CD14-positive monocyte (primary cell): ENCODE data around the gene SNX2. TPM values are rescaled to one million over a fixed set of nuclear protein-coding genes. Genes with fewer than 3 reads are reported as not detected.

ENCODE experiments used
- DNase-seq, 3 donors: peaks; one replicate each; pipeline ENCODE4 v3.0.0-alpha.2; 2011 to 2022
- H2AFZ ChIP-seq: 2 replicates; pipeline ENCODE4 v1.6.0; 2012; ENCODE audit warnings: mild to moderate bottlenecking, low read depth, low read length, inconsistent platforms; ENCODE audit not compliant: insufficient read depth, poor library complexity, severe bottlenecking
- H3K27ac ChIP-seq, 2 donors: 1 replicate in 1 of 2; 2 replicates in 1 of 2; pipeline ENCODE4 v1.5.1; 2012 to 2013; ENCODE audit warnings: low read length in 2 of 2, control low read depth in 1 of 2, inconsistent platforms in 1 of 2, low read depth in 1 of 2, mild to moderate bottlenecking in 1 of 2
- H3K27me3 ChIP-seq, 2 donors: one replicate each; pipeline versions ENCODE4 v1.6.0 to v1.6.1; 2011 to 2013; ENCODE audit warnings: low read length in 2 of 2; ENCODE audit not compliant: control insufficient read depth in 2 of 2, insufficient read depth in 2 of 2
- H3K36me3 ChIP-seq, 2 donors: replicated peaks in 1 of 2; 1 replicate in 1 of 2; 2 replicates in 1 of 2; pipeline versions ENCODE4 v1.5.1 to v1.6.1; 2012 to 2013; ENCODE audit warnings: low read length in 2 of 2, control low read depth in 1 of 2, inconsistent platforms in 1 of 2, mild to moderate bottlenecking in 1 of 2; ENCODE audit not compliant: insufficient read depth in 2 of 2, control insufficient read depth in 1 of 2
- H3K4me1 ChIP-seq, 2 donors: 1 replicate in 1 of 2; 2 replicates in 1 of 2; pipeline versions ENCODE4 v1.5.1 to v1.6.1; 2012 to 2013; ENCODE audit warnings: low read length in 2 of 2, control low read depth in 1 of 2, inconsistent platforms in 1 of 2, mild to moderate bottlenecking in 1 of 2, moderate library complexity in 1 of 2; ENCODE audit not compliant: insufficient read depth in 2 of 2, control insufficient read depth in 1 of 2
- H3K4me2 ChIP-seq: replicated peaks from 2 replicates; pipeline ENCODE3; 2012; ENCODE audit warnings: low read length, moderate library complexity, mild to moderate bottlenecking; ENCODE audit not compliant: poor library complexity, severe bottlenecking; ENCODE audit errors: extremely low read depth
- H3K4me3 ChIP-seq, 3 experiments: fragments of 200-600 bp in 1 of 3; sonication (generic) in 1 of 3; replicated peaks in 1 of 3; 1 replicate in 2 of 3; 2 replicates in 1 of 3; pipeline ENCODE4 v1.5.1; 2011 to 2013; ENCODE audit warnings: low read length in 3 of 3, mild to moderate bottlenecking in 3 of 3, control low read depth in 2 of 3, low read depth in 2 of 3, inconsistent platforms in 1 of 3, moderate library complexity in 1 of 3
- H3K79me2 ChIP-seq: 2 replicates; pipeline ENCODE4 v1.6.0; 2012; ENCODE audit warnings: mild to moderate bottlenecking, control low read depth, inconsistent platforms, low read length, moderate library complexity; ENCODE audit not compliant: insufficient read depth
- H3K9ac ChIP-seq: 2 replicates; pipeline ENCODE4 v1.6.0; 2017; ENCODE audit warnings: low read length, mild to moderate bottlenecking; ENCODE audit not compliant: insufficient read depth, poor library complexity, severe bottlenecking
- H3K9me3 ChIP-seq, 2 donors: replicated peaks in 1 of 2; 1 replicate in 1 of 2; 2 replicates in 1 of 2; pipeline versions ENCODE4 v1.5.1 to v1.6.1; 2012 to 2013; ENCODE audit warnings: low read length in 2 of 2, control low read depth in 1 of 2; ENCODE audit not compliant: control insufficient read depth in 1 of 2, insufficient read depth in 1 of 2
- H4K20me1 ChIP-seq: 2 replicates; pipeline ENCODE4 v1.6.0; 2012; ENCODE audit warnings: mild to moderate bottlenecking, low read length, control low read depth, moderate library complexity; ENCODE audit not compliant: insufficient read depth
- H3K27ac Mint-ChIP-seq, 7 donors: one replicate each; pipeline ENCODE4 v1.8.0; 2020; ENCODE audit warnings: mild to moderate bottlenecking in 7 of 7, mixed read lengths in 7 of 7, moderate library complexity in 6 of 7, inconsistent platforms in 2 of 7
- H3K27me3 Mint-ChIP-seq, 3 donors: one replicate each; pipeline ENCODE4 v1.8.0; 2021 to 2022; ENCODE audit warnings: low read depth in 3 of 3, mild to moderate bottlenecking in 3 of 3, mixed read lengths in 3 of 3, moderate library complexity in 3 of 3, inconsistent platforms in 1 of 3
- H3K36me3 Mint-ChIP-seq, 2 donors: one replicate each; pipeline ENCODE4 v1.8.0; 2020; ENCODE audit warnings: mixed read lengths in 2 of 2, inconsistent platforms in 1 of 2, mild to moderate bottlenecking in 1 of 2
- H3K4me1 Mint-ChIP-seq: one replicate; pipeline ENCODE4 v1.8.0; 2020; ENCODE audit warnings: mild to moderate bottlenecking, mixed read lengths
- H3K4me3 Mint-ChIP-seq, 2 donors: one replicate each; pipeline ENCODE4 v1.8.0; 2020; ENCODE audit warnings: mild to moderate bottlenecking in 2 of 2, mixed read lengths in 2 of 2, moderate library complexity in 1 of 2
- H3K9me3 Mint-ChIP-seq, 7 donors: one replicate each; pipeline ENCODE4 v1.8.0; 2020 to 2022; ENCODE audit warnings: mixed read lengths in 7 of 7, mild to moderate bottlenecking in 6 of 7, moderate library complexity in 6 of 7, inconsistent platforms in 2 of 7
- WGBS: methylation state at CpG from one replicate; pipeline ENCODE4 v1.1.5; 2013; ENCODE audit warnings: missing lambda C conversion rate; ENCODE audit not compliant: insufficient coverage; 5-methylcytosine and 5-hydroxymethylcytosine counted together
- intact Hi-C, 2 donors: fragments of 100-400 bp; cut with micrococcal nuclease; formaldehyde crosslinking; loops; one replicate each; pipeline versions ENCODE4 v1.15.0 to v1.15.1; 2023
- polyA plus RNA-seq, 3 donors: library from polyadenylated mRNA; depleted of rRNA in 1 of 3; unstranded in 2 of 3; stranded (reverse) in 1 of 3; fragments of 300-500 nt in 2 of 3; fragments of >200 nt in 1 of 3; fragmentation: Illumina TruSeq in 2 of 3; gene quantifications; 1 replicate in 2 of 3; 2 replicates in 1 of 3; pipeline ENCODE4 v1.2.3, GENCODE V29; 2012 to 2021
- TF ChIP-seq, protein P1 (sequence below): fragments of 200-600 bp; IDR thresholded peaks from one replicate; pipeline ENCODE4 v1.8.0; 2022; ENCODE audit warnings: antibody characterized with exemption, mild to moderate bottlenecking

The SNX2 gene
- polyA plus RNA-seq, 3 donors: 84.6 to 264 (median 263) TPM

- no peak for DNase-seq
- Histone ChIP-seq H2AFZ (no peak overlapping the region), H3K4me1 (peaks cover 8 to 11% of the 10 kb centered on the region in 2 donors), H3K27me3 (no peaks in the 10 kb centered on the region), H3K9me3 (no peaks in the 10 kb centered on the region), H3K9ac (no peak overlapping the region), H3K27ac (no peak overlapping the region), H3K79me2 (no peaks in the 10 kb centered on the region), H3K4me3 (no peak overlapping the region), H3K36me3 (no peaks in the 10 kb centered on the region), H3K4me2 (no peak overlapping the region), H4K20me1 (no peaks in the 10 kb centered on the region)
- Mint-ChIP-seq H3K27ac (no peak overlapping the region), H3K36me3 (no peaks in the 10 kb centered on the region), H3K4me1 (peaks cover 9% of the 10 kb centered on the region), H3K4me3 (no peak overlapping the region), H3K27me3 (peaks cover 3 to 6% (median 3%) of the 10 kb centered on the region in 3 donors), H3K9me3 (no peaks in the 10 kb centered on the region)
- TF ChIP-seq, protein P1, sequence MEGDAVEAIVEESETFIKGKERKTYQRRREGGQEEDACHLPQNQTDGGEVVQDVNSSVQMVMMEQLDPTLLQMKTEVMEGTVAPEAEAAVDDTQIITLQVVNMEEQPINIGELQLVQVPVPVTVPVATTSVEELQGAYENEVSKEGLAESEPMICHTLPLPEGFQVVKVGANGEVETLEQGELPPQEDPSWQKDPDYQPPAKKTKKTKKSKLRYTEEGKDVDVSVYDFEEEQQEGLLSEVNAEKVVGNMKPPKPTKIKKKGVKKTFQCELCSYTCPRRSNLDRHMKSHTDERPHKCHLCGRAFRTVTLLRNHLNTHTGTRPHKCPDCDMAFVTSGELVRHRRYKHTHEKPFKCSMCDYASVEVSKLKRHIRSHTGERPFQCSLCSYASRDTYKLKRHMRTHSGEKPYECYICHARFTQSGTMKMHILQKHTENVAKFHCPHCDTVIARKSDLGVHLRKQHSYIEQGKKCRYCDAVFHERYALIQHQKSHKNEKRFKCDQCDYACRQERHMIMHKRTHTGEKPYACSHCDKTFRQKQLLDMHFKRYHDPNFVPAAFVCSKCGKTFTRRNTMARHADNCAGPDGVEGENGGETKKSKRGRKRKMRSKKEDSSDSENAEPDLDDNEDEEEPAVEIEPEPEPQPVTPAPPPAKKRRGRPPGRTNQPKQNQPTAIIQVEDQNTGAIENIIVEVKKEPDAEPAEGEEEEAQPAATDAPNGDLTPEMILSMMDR: no peak
- intact Hi-C loops: no loop called here
- 79% methylated on average over 6 of the region's 7 CpGs for WGBS
These were observed 23.5 kb upstream of the SNX2 start for GRCh38 chr5:122751293-122751782.

GRCh38 chr5:122753500-122753899 is 21.4 kb upstream of the SNX2 start:
- no peak overlapping the region for H3K4me3 Mint-ChIP-seq
- Histone ChIP-seq H3K79me2 (no peaks in the 10 kb centered on the region), H3K4me1 (peaks cover 23 to 25% of the 10 kb centered on the region in 2 donors), H3K27me3 (no peaks in the 10 kb centered on the region), H3K9ac (no peak overlapping the region), H2AFZ (peak overlapping the region; percentile 26), H3K27ac (no peak overlapping the region), H3K4me2 (no peak overlapping the region), H3K9me3 (no peaks in the 10 kb centered on the region), H3K4me3 (no peak overlapping the region), H3K36me3 (no peaks in the 10 kb centered on the region), H4K20me1 (no peaks in the 10 kb centered on the region)
- H3K36me3 Mint-ChIP-seq: no peaks in the 10 kb centered on the region
- H3K4me1 Mint-ChIP-seq: peaks cover 24% of the 10 kb centered on the region
- intact Hi-C loops: no loop called here
- DNase-seq: no peak
- H3K27ac Mint-ChIP-seq: no peak overlapping the region
- no peaks in the 10 kb centered on the region for H3K9me3 Mint-ChIP-seq
- TF ChIP-seq, protein P1: no peak
- peaks cover 0 to 6% (median 3%) of the 10 kb centered on the region in 3 donors for H3K27me3 Mint-ChIP-seq
